Lung (tissue), 12 donors: ENCODE results near the gene XIRP2. TPM values are rescaled to one million over a fixed set of nuclear protein-coding genes. Genes with fewer than 3 reads are reported as not detected.
"Not testable (repeated sequence)": the region's sequence is repeated elsewhere in the genome, so short reads cannot be mapped to it uniquely, and the experiment has no call there.

ENCODE experiments used
- ATAC-seq: fragments of 200-7000 bp; cut with Tn5 transposase; one replicate; pipeline ENCODE4 v1.9.1; 2020; ENCODE audit warnings: moderate number of reproducible peaks; ENCODE audit not compliant: insufficient read depth, low FRiP score
- DNase-seq, 3 donors: peaks; one replicate each; pipeline ENCODE4 v3.0.0-alpha.2; 2013 to 2017
- H3K27ac ChIP-seq, 2 donors: one replicate each; pipeline ENCODE4 v1.5.1; 2013; ENCODE audit warnings: mild to moderate bottlenecking in 2 of 2, moderate library complexity in 2 of 2, control low read depth in 1 of 2, inconsistent platforms in 1 of 2, low read depth in 1 of 2, low read length in 1 of 2
- H3K27me3 ChIP-seq, 3 donors: one replicate each; pipeline ENCODE4 v1.5.1; 2013; ENCODE audit warnings: low read length in 2 of 3; ENCODE audit not compliant: control insufficient read depth in 3 of 3, insufficient read depth in 3 of 3
- H3K36me3 ChIP-seq, 4 donors: one replicate each; pipeline ENCODE4 v1.5.1; 2013; ENCODE audit warnings: low read length in 4 of 4, mild to moderate bottlenecking in 1 of 4, moderate library complexity in 1 of 4; ENCODE audit not compliant: control insufficient read depth in 4 of 4, insufficient read depth in 4 of 4
- H3K4me1 ChIP-seq, 5 donors: one replicate each; pipeline ENCODE4 v1.5.1; 2013; ENCODE audit warnings: low read length in 5 of 5, mild to moderate bottlenecking in 2 of 5, moderate library complexity in 1 of 5; ENCODE audit not compliant: control insufficient read depth in 5 of 5, insufficient read depth in 5 of 5
- H3K4me3 ChIP-seq: one replicate; pipeline ENCODE4 v1.5.1; 2013; ENCODE audit warnings: mild to moderate bottlenecking, control low read depth, moderate library complexity
- H3K9ac ChIP-seq, 2 donors: one replicate each; pipeline ENCODE4 v1.5.1; 2013; ENCODE audit warnings: low read length in 2 of 2, control low read depth in 1 of 2; ENCODE audit not compliant: insufficient read depth in 1 of 2
- H3K9me3 ChIP-seq, 4 donors: one replicate each; pipeline ENCODE4 v1.5.1; 2013; ENCODE audit warnings: low read length in 3 of 4, mild to moderate bottlenecking in 1 of 4, moderate library complexity in 1 of 4; ENCODE audit not compliant: control insufficient read depth in 4 of 4, insufficient read depth in 3 of 4
- WGBS, 2 donors: extraction: QIAGEN DNeasy Blood & Tissue Kit; methylation state at CpG; one replicate each; pipeline ENCODE4 v1.1.7; 2013; 5-methylcytosine and 5-hydroxymethylcytosine counted together
- polyA plus RNA-seq, 2 donors: library from polyadenylated mRNA; stranded (reverse); fragments of 200-250 nt; gene quantifications; one replicate each; pipeline ENCODE4 v1.2.1, GENCODE V29; 2013
- total RNA-seq, 2 donors: library from RNA; depleted of rRNA in 1 of 2; stranded (reverse); fragments of >200 nt in 1 of 2; gene quantifications; one replicate each; pipeline ENCODE4 v1.2.1, GENCODE V29; 2014 to 2021
- TF ChIP-seq, protein P1 (sequence below): IDR thresholded peaks from 2 replicates; pipeline ENCODE4 v1.5.1; 2012; ENCODE audit warnings: mild to moderate bottlenecking; ENCODE audit errors: control extremely low read depth, extremely low read depth
- donor health status: control.
- donor health status: control.
- donor health status: Bipolar disorder and iron deficiency.
- donor health status: healthy.
- donor health status: DM: yes; HTN: yes; CAD: no.

XIRP2 gene
- total and polyA plus RNA-seq, 4 donors = 0.11 to 0.46 (median 0.14) TPM; not detected in 1

GRCh38 chr2:167264380-167264779, 376.1 kb downstream of the XIRP2 start:
- WGBS, 2 donors = 86 to 90% methylated on average over 5 of the region's 5 CpGs
- TF ChIP-seq, protein P1, sequence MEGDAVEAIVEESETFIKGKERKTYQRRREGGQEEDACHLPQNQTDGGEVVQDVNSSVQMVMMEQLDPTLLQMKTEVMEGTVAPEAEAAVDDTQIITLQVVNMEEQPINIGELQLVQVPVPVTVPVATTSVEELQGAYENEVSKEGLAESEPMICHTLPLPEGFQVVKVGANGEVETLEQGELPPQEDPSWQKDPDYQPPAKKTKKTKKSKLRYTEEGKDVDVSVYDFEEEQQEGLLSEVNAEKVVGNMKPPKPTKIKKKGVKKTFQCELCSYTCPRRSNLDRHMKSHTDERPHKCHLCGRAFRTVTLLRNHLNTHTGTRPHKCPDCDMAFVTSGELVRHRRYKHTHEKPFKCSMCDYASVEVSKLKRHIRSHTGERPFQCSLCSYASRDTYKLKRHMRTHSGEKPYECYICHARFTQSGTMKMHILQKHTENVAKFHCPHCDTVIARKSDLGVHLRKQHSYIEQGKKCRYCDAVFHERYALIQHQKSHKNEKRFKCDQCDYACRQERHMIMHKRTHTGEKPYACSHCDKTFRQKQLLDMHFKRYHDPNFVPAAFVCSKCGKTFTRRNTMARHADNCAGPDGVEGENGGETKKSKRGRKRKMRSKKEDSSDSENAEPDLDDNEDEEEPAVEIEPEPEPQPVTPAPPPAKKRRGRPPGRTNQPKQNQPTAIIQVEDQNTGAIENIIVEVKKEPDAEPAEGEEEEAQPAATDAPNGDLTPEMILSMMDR = no peak
- DNase-seq = peak; percentile 17 to 34 (median 18)
- H3K27me3 ChIP-seq = no peaks in the 10 kb centered on the region
- no peak overlapping the region for H3K27ac ChIP-seq
- H3K9me3 ChIP-seq = peaks cover 0 to 11% (median 2%) of the 10 kb centered on the region in 4 donors
- H3K36me3 ChIP-seq = no peaks in the 10 kb centered on the region
- H3K4me1 ChIP-seq = no peaks in the 10 kb centered on the region
- no peak overlapping the region for H3K4me3 ChIP-seq
- no peak for ATAC-seq
- no peak overlapping the region for H3K9ac ChIP-seq

DNA sequence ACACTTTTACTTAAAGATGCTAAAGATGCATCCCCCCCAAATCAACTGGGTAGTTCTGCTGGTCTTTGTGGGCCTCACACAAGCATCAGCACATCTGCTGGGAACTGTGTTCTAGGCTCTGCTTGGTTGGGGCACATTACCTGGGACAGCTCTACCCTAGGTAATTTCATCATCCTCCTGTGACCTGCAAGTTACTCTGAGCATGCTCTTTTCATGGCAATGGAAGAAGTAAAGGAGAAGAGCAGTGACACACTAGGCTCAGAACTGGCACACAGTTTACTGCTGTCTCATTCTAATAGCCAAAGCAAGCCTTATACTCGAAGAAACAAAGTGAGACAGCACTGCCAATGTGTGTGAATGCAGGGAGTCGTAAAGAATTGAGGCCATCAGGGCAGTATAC, 376.7 kb downstream of the XIRP2 start:
- TF ChIP-seq, protein P1 = no peak
- WGBS, 2 donors = 86 to 92% methylated on average over 2 of the region's 2 CpGs
- Histone ChIP-seq H3K9me3 (peaks cover 0 to 11% (median 2%) of the 10 kb centered on the region in 4 donors), H3K4me3 (no peak overlapping the region), H3K27me3 (no peaks in the 10 kb centered on the region), H3K9ac (no peak overlapping the region), H3K36me3 (no peaks in the 10 kb centered on the region), H3K4me1 (no peaks in the 10 kb centered on the region), H3K27ac (no peak overlapping the region)
- no peak for DNase-seq
- no peak for ATAC-seq

GRCh38 chr2:167265722-167266121, 377.4 kb downstream of the XIRP2 start:
- ATAC-seq (no peak), DNase-seq (no peak)
- TF ChIP-seq, protein P1 = no peak
- no peak overlapping the region for H3K9ac ChIP-seq
- peaks cover 0 to 11% (median 2%) of the 10 kb centered on the region in 4 donors for H3K9me3 ChIP-seq
- H3K27me3 ChIP-seq = no peaks in the 10 kb centered on the region
- H3K36me3 ChIP-seq = no peaks in the 10 kb centered on the region
- no peak overlapping the region for H3K4me3 ChIP-seq
- 87 to 88% methylated on average over 5 of the region's 5 CpGs for WGBS, 2 donors
- no peaks in the 10 kb centered on the region for H3K4me1 ChIP-seq
- H3K27ac ChIP-seq = no peak overlapping the region

GRCh38 chr2:167268245-167268644, 380.0 kb downstream of the XIRP2 start:
- H3K36me3 ChIP-seq, DNase-seq, H3K9ac ChIP-seq, ATAC-seq, H3K27ac ChIP-seq, H3K4me3 ChIP-seq, H3K4me1 ChIP-seq, H3K27me3 ChIP-seq: not testable (repeated sequence)
- WGBS, 2 donors = 72 to 76% methylated on average over 2 of the region's 2 CpGs
- H3K9me3 ChIP-seq = peaks cover 0 to 11% (median 2%) of the 10 kb centered on the region in 4 donors
